Trophoblast cell (in vitro differentiated cells and primary cell): Measurements from ENCODE around the gene RIMBP2.

ENCODE experiments used
- DNase-seq, 2 donors: peaks; one replicate each; pipeline ENCODE4 v3.0.0-alpha.2; 2016
- H2AFZ ChIP-seq: 2 replicates; pipeline ENCODE4 v1.6.1; 2013; ENCODE audit warnings: low read length, moderate library complexity, mild to moderate bottlenecking; ENCODE audit not compliant: insufficient read depth, poor library complexity
- H2AK5ac ChIP-seq: 2 replicates; pipeline ENCODE4 v1.6.1; 2013; ENCODE audit warnings: mild to moderate bottlenecking, low read length
- H2BK120ac ChIP-seq: 2 replicates; pipeline ENCODE4 v1.6.1; 2013; ENCODE audit warnings: low read length, mild to moderate bottlenecking, moderate library complexity; ENCODE audit not compliant: insufficient read depth, poor library complexity
- H2BK12ac ChIP-seq: 2 replicates; pipeline ENCODE4 v1.6.1; 2013; ENCODE audit warnings: mild to moderate bottlenecking, low read length, moderate library complexity
- H2BK5ac ChIP-seq: 2 replicates; pipeline ENCODE4 v1.6.1; 2013; ENCODE audit warnings: low read length, low read depth, moderate library complexity, mild to moderate bottlenecking; ENCODE audit not compliant: poor library complexity
- H3K14ac ChIP-seq: 2 replicates; pipeline ENCODE4 v1.6.1; 2013; ENCODE audit warnings: mild to moderate bottlenecking, low read length
- H3K18ac ChIP-seq: 2 replicates; pipeline ENCODE4 v1.6.1; 2013; ENCODE audit warnings: mild to moderate bottlenecking, low read length
- H3K23ac ChIP-seq: 2 replicates; pipeline ENCODE4 v1.6.1; 2013; ENCODE audit warnings: low read length
- H3K27ac ChIP-seq: 2 replicates; pipeline ENCODE4 v1.5.1; 2013; ENCODE audit warnings: low read depth, mild to moderate bottlenecking, inconsistent platforms, low read length, moderate library complexity
- H3K27me3 ChIP-seq: 2 replicates; pipeline ENCODE4 v1.6.1; 2013; ENCODE audit warnings: inconsistent platforms, mild to moderate bottlenecking, low read length, moderate library complexity; ENCODE audit not compliant: insufficient read depth
- H3K36me3 ChIP-seq, 2 experiments: 1 replicate in 1 of 2; 2 replicates in 1 of 2; pipeline ENCODE4 v1.6.1; 2013; ENCODE audit warnings: low read length in 2 of 2, mild to moderate bottlenecking in 2 of 2, moderate library complexity in 1 of 2; ENCODE audit not compliant: insufficient read depth in 2 of 2, control insufficient read depth in 1 of 2
- H3K4ac ChIP-seq: 2 replicates; pipeline ENCODE4 v1.6.1; 2013; ENCODE audit warnings: low read depth, mild to moderate bottlenecking, low read length, moderate library complexity
- H3K4me1 ChIP-seq, 2 experiments: 1 replicate in 1 of 2; 2 replicates in 1 of 2; pipeline ENCODE4 v1.6.1; 2013; ENCODE audit warnings: low read length in 2 of 2, mild to moderate bottlenecking in 2 of 2, moderate library complexity in 1 of 2; ENCODE audit not compliant: insufficient read depth in 2 of 2, control insufficient read depth in 1 of 2
- H3K4me2 ChIP-seq: 2 replicates; pipeline ENCODE4 v1.6.1; 2013; ENCODE audit warnings: inconsistent platforms, mild to moderate bottlenecking, low read length, moderate library complexity
- H3K4me3 ChIP-seq: 2 replicates; pipeline ENCODE4 v1.5.1; 2013; ENCODE audit warnings: mild to moderate bottlenecking, low read depth, low read length, inconsistent platforms
- H3K79me1 ChIP-seq: one replicate; pipeline ENCODE4 v1.6.1; 2013; ENCODE audit warnings: low read length
- H3K79me2 ChIP-seq: 2 replicates; pipeline ENCODE4 v1.6.1; 2013; ENCODE audit warnings: low read length, mild to moderate bottlenecking; ENCODE audit not compliant: control insufficient read depth, insufficient read depth, poor library complexity
- H3K9ac ChIP-seq: 2 replicates; pipeline ENCODE4 v1.6.1; 2013; ENCODE audit warnings: mild to moderate bottlenecking, low read length
- H3K9me3 ChIP-seq: 2 replicates; pipeline ENCODE4 v1.6.1; 2013; ENCODE audit warnings: low read depth, mild to moderate bottlenecking, control low read depth, inconsistent platforms, low read length; ENCODE audit not compliant: insufficient read depth
- H4K12ac ChIP-seq: 2 replicates; pipeline ENCODE4 v1.6.1; 2013; ENCODE audit warnings: low read depth, mild to moderate bottlenecking, low read length, moderate library complexity
- H4K8ac ChIP-seq: 2 replicates; pipeline ENCODE4 v1.6.1; 2013; ENCODE audit warnings: low read depth, mild to moderate bottlenecking, low read length, moderate library complexity
- H4K91ac ChIP-seq: one replicate; pipeline ENCODE4 v1.6.1; 2013; ENCODE audit warnings: low read depth, mild to moderate bottlenecking, low read length, moderate library complexity
- WGBS: extraction: QIAGEN DNeasy Blood & Tissue Kit; methylation state at CpG from one replicate; pipeline ENCODE4 v1.1.7; 2013; ENCODE audit warnings: missing lambda C conversion rate; ENCODE audit not compliant: insufficient read length, insufficient coverage; ENCODE audit errors: extremely low coverage; 5-methylcytosine and 5-hydroxymethylcytosine counted together

Gene RIMBP2

DNA sequence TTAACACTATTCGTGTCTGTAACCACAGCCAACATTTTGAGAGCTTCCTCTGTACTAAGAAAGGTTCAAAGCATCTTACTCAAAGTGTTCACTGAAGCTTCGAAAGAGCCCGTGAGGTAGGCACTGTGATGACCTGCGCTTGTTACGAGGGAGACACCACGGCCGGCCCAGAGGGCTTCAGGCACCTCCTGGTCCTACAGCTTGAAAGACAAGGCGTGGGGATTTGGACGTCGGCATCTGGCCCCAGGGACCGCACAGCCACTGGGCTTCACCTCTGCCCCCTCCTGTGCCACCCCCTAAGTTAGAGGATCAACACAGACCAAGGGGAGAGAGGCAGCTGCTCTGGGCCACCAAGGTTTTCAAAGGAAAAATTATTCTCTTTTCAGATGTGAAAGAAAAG is 75.6 kb downstream of the RIMBP2 start:
- H3K36me3 ChIP-seq: no peaks in the 10 kb centered on the region
- no peak overlapping the region for H3K27ac ChIP-seq
- H3K23ac ChIP-seq: no peak overlapping the region
- H4K12ac ChIP-seq: no peak overlapping the region
- H3K79me1 ChIP-seq: no peaks in the 10 kb centered on the region
- no peaks in the 10 kb centered on the region for H3K27me3 ChIP-seq
- no CpG with 5 or more reads among the region's 11 CpGs for WGBS
- no peak overlapping the region for H3K18ac ChIP-seq
- H2BK5ac ChIP-seq: no peak overlapping the region
- H3K9me3 ChIP-seq: no peaks in the 10 kb centered on the region
- DNase-seq: no peak
- H3K4me2 ChIP-seq: no peak overlapping the region
- H3K9ac ChIP-seq: no peak overlapping the region
- no peak overlapping the region for H3K4ac ChIP-seq
- no peak overlapping the region for H4K91ac ChIP-seq
- H4K8ac ChIP-seq: no peak overlapping the region
- no peak overlapping the region for H2AK5ac ChIP-seq
- no peak overlapping the region for H2BK12ac ChIP-seq
- H3K4me1 ChIP-seq: no peaks in the 10 kb centered on the region
- no peaks in the 10 kb centered on the region for H3K79me2 ChIP-seq
- H2AFZ ChIP-seq: no peak overlapping the region
- no peak overlapping the region for H2BK120ac ChIP-seq
- no peak overlapping the region for H3K14ac ChIP-seq
- H3K4me3 ChIP-seq: no peak overlapping the region

GRCh38 chr12:130639476-130640424 is 76.3 kb downstream of the RIMBP2 start:
- WGBS: no CpG with 5 or more reads among the region's 18 CpGs
- Histone ChIP-seq H4K8ac (no peak overlapping the region), H3K18ac (no peak overlapping the region), H3K27me3 (no peaks in the 10 kb centered on the region), H2BK5ac (no peak overlapping the region), H3K4me1 (no peaks in the 10 kb centered on the region), H2BK12ac (no peak overlapping the region), H2BK120ac (no peak overlapping the region), H3K4me2 (no peak overlapping the region), H4K91ac (no peak overlapping the region), H3K4me3 (no peak overlapping the region), H3K79me2 (no peaks in the 10 kb centered on the region), H3K36me3 (no peaks in the 10 kb centered on the region), H2AK5ac (no peak overlapping the region), H4K12ac (no peak overlapping the region), H3K9ac (peak overlapping the region; percentile 10), H3K14ac (no peak overlapping the region), H3K79me1 (no peaks in the 10 kb centered on the region), H3K23ac (no peak overlapping the region), H2AFZ (no peak overlapping the region), H3K27ac (no peak overlapping the region), H3K4ac (no peak overlapping the region), H3K9me3 (peaks cover 2% of the 10 kb centered on the region)
- DNase-seq: no peak

- WGBS: no CpG with 5 or more reads among the region's 5 CpGs
These were observed 79.7 kb downstream of the RIMBP2 start for GRCh38 chr12:130636370-130636769.

GRCh38 chr12:130634866-130635265 is 81.2 kb downstream of the RIMBP2 start:
- peaks cover 2% of the 10 kb centered on the region for H3K9me3 ChIP-seq
- no CpG with 5 or more reads among the region's 4 CpGs for WGBS
- H4K12ac ChIP-seq: no peak overlapping the region
- H2AFZ ChIP-seq: no peak overlapping the region
- H3K14ac ChIP-seq: no peak overlapping the region
- no peak overlapping the region for H4K91ac ChIP-seq
- no peak overlapping the region for H3K4me2 ChIP-seq
- no peak overlapping the region for H4K8ac ChIP-seq
- no peak overlapping the region for H2BK5ac ChIP-seq
- no peak overlapping the region for H3K9ac ChIP-seq
- H3K27ac ChIP-seq: no peak overlapping the region
- no peak overlapping the region for H3K4ac ChIP-seq
- H3K79me1 ChIP-seq: no peaks in the 10 kb centered on the region
- no peak overlapping the region for H2AK5ac ChIP-seq
- H3K27me3 ChIP-seq: no peaks in the 10 kb centered on the region
- H3K18ac ChIP-seq: no peak overlapping the region
- H3K36me3 ChIP-seq: no peaks in the 10 kb centered on the region
- no peak overlapping the region for H3K23ac ChIP-seq
- H3K79me2 ChIP-seq: no peaks in the 10 kb centered on the region
- DNase-seq: no peak
- no peaks in the 10 kb centered on the region for H3K4me1 ChIP-seq
- H2BK12ac ChIP-seq: no peak overlapping the region
- no peak overlapping the region for H2BK120ac ChIP-seq
- no peak overlapping the region for H3K4me3 ChIP-seq

More at GRCh38 chr12:130636370-130636769, 79.7 kb downstream of the RIMBP2 start:
- no peak overlapping the region for H2BK120ac ChIP-seq
- no peak overlapping the region for H4K91ac ChIP-seq
- no peak overlapping the region for H3K4me2 ChIP-seq
- H3K23ac ChIP-seq: no peak overlapping the region
- no peak overlapping the region for H3K27ac ChIP-seq
- no peak overlapping the region for H2AFZ ChIP-seq
- H4K12ac ChIP-seq: no peak overlapping the region
- H3K4ac ChIP-seq: no peak overlapping the region
- H2BK12ac ChIP-seq: no peak overlapping the region
- H4K8ac ChIP-seq: no peak overlapping the region
- H3K36me3 ChIP-seq: no peaks in the 10 kb centered on the region
- no peaks in the 10 kb centered on the region for H3K79me2 ChIP-seq
- no peak overlapping the region for H3K14ac ChIP-seq
- H3K79me1 ChIP-seq: no peaks in the 10 kb centered on the region
- H3K9me3 ChIP-seq: peaks cover 2% of the 10 kb centered on the region
- H3K9ac ChIP-seq: no peak overlapping the region
- H3K18ac ChIP-seq: no peak overlapping the region
- no peaks in the 10 kb centered on the region for H3K27me3 ChIP-seq
- no peak overlapping the region for H3K4me3 ChIP-seq
- no peak overlapping the region for H2BK5ac ChIP-seq
- DNase-seq: no peak
- H2AK5ac ChIP-seq: no peak overlapping the region
- no peaks in the 10 kb centered on the region for H3K4me1 ChIP-seq
